IMR-90 (cell line): Measurements from ENCODE around the gene ZNF718. TPM values are rescaled to one million over a fixed set of nuclear protein-coding genes. Genes with fewer than 3 reads are reported as not detected.

ENCODE experiments used
- ATAC-seq: fragments of 200-7000 bp; cut with Tn5 transposase; 2 replicates; pipeline ENCODE4 v1.9.1; 2020; ENCODE audit warnings: low read depth, mild to moderate bottlenecking, moderate library complexity
- BruUV-seq: library from RNA; stranded (reverse); fragments of 400-500 nt; replicated peaks from 2 replicates; lab custom pipeline; 2021; lab: Mats Ljungman, UMichigan
- CTCF ChIA-PET: fragments of 300-600 bp; formaldehyde crosslinking; extraction: SDS; loops from one replicate; lab custom pipeline; 2021; ENCODE audit warnings: antibody characterized with exemption; lab: Yijun Ruan, JAX
- POLR2A ChIA-PET: fragments of 300-600 bp; sonication (Branson Sonifier 250); formaldehyde crosslinking; loops from one replicate; lab custom pipeline; 2022; ENCODE audit warnings: antibody characterized with exemption; ENCODE audit not compliant: unreplicated experiment; lab: Charles Lee
- DNase-seq: peaks from one replicate; pipeline ENCODE4 v3.0.0; 2013
- H2AFZ ChIP-seq: replicated peaks from 2 replicates; pipeline ENCODE3; 2013; ENCODE audit warnings: low read length, mild to moderate bottlenecking; ENCODE audit not compliant: poor library complexity
- H2AK5ac ChIP-seq: 2 replicates; pipeline ENCODE4 v1.6.1; 2013; ENCODE audit warnings: low read depth, low read length, inconsistent platforms
- H2AK9ac ChIP-seq: replicated peaks from 2 replicates; pipeline ENCODE3; 2013; ENCODE audit warnings: mild to moderate bottlenecking, low read depth, low read length, moderate library complexity; ENCODE audit not compliant: poor library complexity
- H2BK120ac ChIP-seq: 2 replicates; pipeline ENCODE4 v1.6.1; 2013; ENCODE audit warnings: low read depth, low read length, inconsistent platforms
- H2BK15ac ChIP-seq: 3 replicates; pipeline ENCODE4 v1.6.1; 2013; ENCODE audit warnings: low read depth, low read length, inconsistent platforms
- H2BK20ac ChIP-seq: 2 replicates; pipeline ENCODE4 v1.6.1; 2013; ENCODE audit warnings: low read depth, mild to moderate bottlenecking, inconsistent platforms, low read length, moderate library complexity
- H2BK5ac ChIP-seq: 2 replicates; pipeline ENCODE4 v1.6.1; 2013; ENCODE audit warnings: mild to moderate bottlenecking, low read depth, low read length, inconsistent platforms; ENCODE audit not compliant: poor library complexity, severe bottlenecking
- H3K14ac ChIP-seq: replicated peaks from 2 replicates; pipeline ENCODE4 v1.6.1; 2013; ENCODE audit warnings: low read depth, low read length, inconsistent platforms
- H3K18ac ChIP-seq: 2 replicates; pipeline ENCODE4 v1.6.1; 2013; ENCODE audit warnings: low read depth, low read length, control low read depth
- H3K23ac ChIP-seq: 2 replicates; pipeline ENCODE4 v1.6.1; 2013; ENCODE audit warnings: low read depth, low read length, inconsistent platforms
- H3K27ac ChIP-seq: 2 replicates; pipeline ENCODE4 v1.5.1; 2013; ENCODE audit warnings: mild to moderate bottlenecking, control low read depth, low read length; ENCODE audit not compliant: insufficient read depth
- H3K27me3 ChIP-seq: 2 replicates; pipeline ENCODE4 v1.6.1; 2013; ENCODE audit warnings: low read length; ENCODE audit not compliant: control insufficient read depth, insufficient read depth
- H3K36me3 ChIP-seq: 2 replicates; pipeline ENCODE4 v1.6.1; 2013; ENCODE audit warnings: low read length, mixed read lengths; ENCODE audit not compliant: control insufficient read depth, insufficient read depth
- H3K4ac ChIP-seq: 2 replicates; pipeline ENCODE4 v1.6.1; 2013; ENCODE audit warnings: low read depth, low read length, inconsistent platforms
- H3K4me1 ChIP-seq: 2 replicates; pipeline ENCODE4 v1.6.1; 2013; ENCODE audit warnings: low read length, mixed read lengths; ENCODE audit not compliant: control insufficient read depth, insufficient read depth
- H3K4me2 ChIP-seq: 2 replicates; pipeline ENCODE4 v1.6.1; 2013; ENCODE audit warnings: low read depth, mild to moderate bottlenecking, control low read depth, low read length, moderate library complexity
- H3K4me3 ChIP-seq: 2 replicates; pipeline ENCODE4 v1.5.1; 2013; ENCODE audit warnings: low read depth, mild to moderate bottlenecking, control low read depth, low read length, moderate library complexity; ENCODE audit not compliant: insufficient read depth
- H3K56ac ChIP-seq: 2 replicates; pipeline ENCODE4 v1.6.1; 2013; ENCODE audit warnings: low read length, inconsistent platforms; ENCODE audit not compliant: insufficient read depth; ENCODE audit errors: extremely low read depth
- H3K79me1 ChIP-seq, 2 experiments: 2 replicates each; pipeline ENCODE4 v1.6.1; 2013; ENCODE audit warnings: low read length in 2 of 2, inconsistent platforms in 1 of 2, low read depth in 1 of 2
- H3K9ac ChIP-seq: 2 replicates; pipeline ENCODE4 v1.6.1; 2013; ENCODE audit warnings: low read depth, low read length, control low read depth
- H3K9me1 ChIP-seq: 2 replicates; pipeline ENCODE4 v1.6.1; 2013; ENCODE audit warnings: low read length, inconsistent platforms; ENCODE audit not compliant: insufficient read depth
- H3K9me3 ChIP-seq: 2 replicates; pipeline ENCODE4 v1.6.1; 2013; ENCODE audit warnings: low read length; ENCODE audit not compliant: control insufficient read depth, insufficient read depth
- H4K20me1 ChIP-seq: 2 replicates; pipeline ENCODE4 v1.6.1; 2013; ENCODE audit warnings: low read length, inconsistent platforms; ENCODE audit not compliant: insufficient read depth
- H4K5ac ChIP-seq: 2 replicates; pipeline ENCODE4 v1.6.1; 2013; ENCODE audit warnings: mild to moderate bottlenecking, low read depth, low read length, control low read depth
- H4K8ac ChIP-seq, 2 experiments: 2 replicates each; pipeline ENCODE4 v1.6.1; 2013; ENCODE audit warnings: low read depth in 2 of 2, low read length in 2 of 2, control low read depth in 1 of 2, inconsistent platforms in 1 of 2
- H4K91ac ChIP-seq: 2 replicates; pipeline ENCODE4 v1.6.1; 2013; ENCODE audit warnings: low read depth, low read length, inconsistent platforms; ENCODE audit not compliant: insufficient read depth
- BHLHE40 ChIP-seq: fragments of 150-350 bp; IDR thresholded peaks from 2 replicates; pipeline ENCODE4 v1.6.1; 2016; ENCODE audit warnings: mild to moderate bottlenecking, low read depth, low read length
- CHD1 ChIP-seq: IDR thresholded peaks from 2 replicates; pipeline ENCODE4 v1.6.1; 2012; ENCODE audit warnings: low read depth, low read length, improper control_type of control experiment
- CTCF ChIP-seq: conservative IDR thresholded peaks from 2 replicates; pipeline ENCODE4 v1.5.1; 2012; ENCODE audit warnings: mild to moderate bottlenecking, low read depth, low read length, improper control_type of control experiment
- ELK1 ChIP-seq: fragments of 150-350 bp; IDR thresholded peaks from 2 replicates; pipeline ENCODE4 v1.6.1; 2016; ENCODE audit warnings: low read depth, mild to moderate bottlenecking, low read length, moderate library complexity, borderline replicate concordance
- FOS ChIP-seq: fragments of 150-350 bp; IDR thresholded peaks from 2 replicates; pipeline ENCODE4 v1.6.1; 2016; ENCODE audit warnings: low read depth, low read length
- MAFK ChIP-seq: IDR thresholded peaks from 2 replicates; pipeline ENCODE4 v1.6.1; 2012; ENCODE audit warnings: low read depth, low read length, improper control_type of control experiment
- MAZ ChIP-seq: IDR thresholded peaks from 2 replicates; pipeline ENCODE4 v1.6.1; 2012; ENCODE audit warnings: low read depth, mild to moderate bottlenecking, low read length, improper control_type of control experiment, moderate library complexity, borderline replicate concordance
- MXI1 ChIP-seq: IDR thresholded peaks from 2 replicates; pipeline ENCODE4 v1.6.1; 2012; ENCODE audit warnings: low read depth, mild to moderate bottlenecking, low read length, moderate library complexity, borderline replicate concordance
- POLR2A ChIP-seq: IDR thresholded peaks from 2 replicates; pipeline ENCODE4 v1.6.1; 2012; ENCODE audit warnings: mild to moderate bottlenecking, low read depth, low read length
- RAD21 ChIP-seq: IDR thresholded peaks from 2 replicates; pipeline ENCODE4 v1.6.1; 2012; ENCODE audit warnings: low read length, improper control_type of control experiment
- RCOR1 ChIP-seq: IDR thresholded peaks from 2 replicates; pipeline ENCODE4 v1.6.1; 2012; ENCODE audit warnings: mild to moderate bottlenecking, low read length, improper control_type of control experiment; ENCODE audit not compliant: insufficient replicate concordance
- RFX5 ChIP-seq: IDR thresholded peaks from 2 replicates; pipeline ENCODE4 v1.8.0; 2012; ENCODE audit warnings: low read depth, mild to moderate bottlenecking, low read length, moderate library complexity
- SMC3 ChIP-seq: fragments of 150-350 bp; IDR thresholded peaks from 2 replicates; pipeline ENCODE4 v1.6.1; 2016; ENCODE audit warnings: low read depth, mild to moderate bottlenecking, antibody characterized with exemption, low read length, moderate library complexity
- USF2 ChIP-seq: fragments of 150-350 bp; IDR thresholded peaks from 2 replicates; pipeline ENCODE4 v1.6.1; 2017; ENCODE audit warnings: mild to moderate bottlenecking, antibody characterized with exemption, low read length, low read depth
- WGBS, 2 experiments: methylation state at CpG; one replicate each; pipeline versions ENCODE4 v1.1.5 to v1.1.7; 2013; ENCODE audit warnings: missing lambda C conversion rate in 2 of 2; ENCODE audit not compliant: insufficient read length in 1 of 2; ENCODE audit errors: extremely low coverage in 2 of 2; 5-methylcytosine and 5-hydroxymethylcytosine counted together
- dilution Hi-C: fragments of 300-500 bp; cut with HindIII; formaldehyde crosslinking; loops from one replicate; pipeline ENCODE4 v1.14.3; 2018; ENCODE audit warnings: low sequenced_read_pairs; ENCODE audit not compliant: unreplicated experiment
- in situ Hi-C: fragments of 300-500 bp; cut with MboI; formaldehyde crosslinking; loops from 3 replicates; pipeline ENCODE4 v1.14.3; 2019; ENCODE audit warnings: low sequenced_read_pairs, inconsistent platforms, mixed read lengths
- intact Hi-C: fragments of 100-400 bp; cut with micrococcal nuclease; formaldehyde crosslinking; loops from 2 replicates; pipeline ENCODE4 v1.10.0; 2022
- polyA plus RNA-seq, 3 experiments: library from polyadenylated mRNA; depleted of rRNA; stranded (reverse); fragments of >200 nt; gene quantifications; 2 replicates each; pipeline ENCODE4 v1.2.3, GENCODE V29; 2012; ENCODE audit warnings: low replicate concordance in 1 of 3
- total RNA-seq: library from RNA; depleted of rRNA; stranded (reverse); fragments of >200 nt; gene quantifications from 2 replicates; pipeline ENCODE4 v1.2.3, GENCODE V29; 2012

The ZNF718 gene
- total and polyA plus RNA-seq, 2 of the 4 experiments (the other 2 are of a cell fraction), result 1.1 to 1.8 TPM

GRCh38 chr4:107444-108429, 16.6 kb upstream of the ZNF718 start:
- H2AK9ac ChIP-seq, result no peak overlapping the region
- H3K4me2 ChIP-seq, result no peak overlapping the region
- peak overlapping the region; percentile 33 for H2AFZ ChIP-seq
- BruUV-seq, result no TSS peak
- no peak overlapping the region for H2BK20ac ChIP-seq
- no peaks in the 10 kb centered on the region for H3K9me1 ChIP-seq
- no peak overlapping the region for H3K27ac ChIP-seq
- no peaks in the 10 kb centered on the region for H3K36me3 ChIP-seq
- no peak overlapping the region for H4K91ac ChIP-seq
- H3K4me1 ChIP-seq, result no peaks in the 10 kb centered on the region
- H3K18ac ChIP-seq, result no peak overlapping the region
- H4K5ac ChIP-seq, result no peak overlapping the region
- peaks cover 50% of the 10 kb centered on the region for H3K9me3 ChIP-seq
- H3K14ac ChIP-seq, result no peak overlapping the region
- H2AK5ac ChIP-seq, result no peak overlapping the region
- ChIA-PET POLR2A (no interaction called here), CTCF (no interaction called here)
- no peak overlapping the region for H4K8ac ChIP-seq
- no peak overlapping the region for H3K4me3 ChIP-seq
- H2BK15ac ChIP-seq, result no peak overlapping the region
- no peak overlapping the region for H2BK5ac ChIP-seq
- no peak overlapping the region for H2BK120ac ChIP-seq
- H3K23ac ChIP-seq, result no peak overlapping the region
- no peak overlapping the region for H3K56ac ChIP-seq
- H3K4ac ChIP-seq, result no peak overlapping the region
- dilution Hi-C loops (no loop called here), in situ Hi-C loops (no loop called here), intact Hi-C loops (no loop called here)
- ATAC-seq (no peak), DNase-seq (no peak)
- WGBS, 2 experiments, result 20% methylated on average over 23 of the region's 91 CpGs; no CpG with 5 or more reads in 1 of the 2 experiments
- no peak overlapping the region for H3K9ac ChIP-seq
- H3K79me1 ChIP-seq, result no peaks in the 10 kb centered on the region
- no peaks in the 10 kb centered on the region for H4K20me1 ChIP-seq
- H3K27me3 ChIP-seq, result peaks cover 18% of the 10 kb centered on the region
- no peak for TF ChIP-seq MAFK
- TF ChIP-seq RAD21, result no peak
- TF ChIP-seq RFX5, result no peak
- TF ChIP-seq CTCF, result no peak
- TF ChIP-seq ELK1, result no peak
- TF ChIP-seq FOS, result no peak
- TF ChIP-seq MXI1, result no peak
- TF ChIP-seq BHLHE40, result no peak
- no peak for TF ChIP-seq RCOR1
- no peak for TF ChIP-seq USF2
- no peak for TF ChIP-seq MAZ
- TF ChIP-seq CHD1, result no peak
- TF ChIP-seq POLR2A, result no peak
- no peak for TF ChIP-seq SMC3
